SU-DHL-6 (cell line): ENCODE results near the gene ZMYM2.

ENCODE experiments used
- CTCF ChIP-seq: fragments of 200-600 bp; sonication (generic); IDR thresholded peaks from one replicate; pipeline ENCODE4 v1.5.1; 2017; ENCODE audit warnings: antibody characterized with exemption, mild to moderate bottlenecking, low read length, moderate library complexity; ENCODE audit not compliant: insufficient read depth, poor library complexity, severe bottlenecking
- EZH2phosphoT487 ChIP-seq: fragments of 200-600 bp; sonication (generic), shearing (Covaris generic); conservative IDR thresholded peaks from 2 replicates; pipeline ENCODE4 v1.6.1; 2018; ENCODE audit warnings: mild to moderate bottlenecking, antibody characterized with exemption, low read length, moderate library complexity, mixed read lengths

- no peak for TF ChIP-seq CTCF
- TF ChIP-seq EZH2phosphoT487 = no peak
Measured at GRCh38 chr13:19967621-19968020, 9.1 kb downstream of the ZMYM2 start.
